Measurements from ENCODE around the gene GALNS. TPM values are rescaled to one million over a fixed set of nuclear protein-coding genes. Genes with fewer than 3 reads are reported as not detected.
A peak's percentile ranks its signal among the peaks of the same experiment; 100 is the strongest.

Gene GALNS
- total RNA-seq, 1 donor from 2014 or later, result 61.4 TPM

DNA sequence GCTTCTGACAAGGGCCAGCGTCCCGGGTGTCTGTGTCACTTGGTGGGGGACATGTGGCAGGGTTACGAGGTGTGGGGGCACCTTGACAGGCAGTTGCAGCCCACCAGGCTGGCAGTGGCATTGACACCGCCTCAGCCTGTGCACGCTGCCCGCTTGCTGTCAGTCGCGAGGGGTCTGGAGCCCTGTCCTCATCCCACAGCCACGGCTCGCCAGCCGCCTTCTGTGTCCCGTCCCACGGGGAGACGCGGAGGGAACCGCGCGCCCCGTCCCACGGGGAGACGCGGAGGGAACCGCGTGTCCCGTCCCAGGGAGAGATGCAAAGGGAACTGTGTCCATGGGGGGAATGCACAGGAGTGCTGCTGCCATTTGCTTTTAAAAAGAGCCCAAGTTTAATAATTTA lies 6.2 kb upstream of the GALNS start:
- Histone ChIP-seq H3K27me3 (no peaks in the 10 kb centered on the region), H3K9me3 (no peaks in the 10 kb centered on the region), H3K36me3 (peaks cover 0 to 36% of the 10 kb centered on the region in 2 donors), H3K4me3 (no peak overlapping the region), H3K27ac (no peak overlapping the region), H3K4me1 (peaks cover 16% of the 10 kb centered on the region)
- DNase-seq (ENCODE audit: extremely low spot score in 2 of 2), result no peak
- TF ChIP-seq POLR2A (IDR thresholded peaks at IDR 0.05), result no peak
- TF ChIP-seq, protein P1, sequence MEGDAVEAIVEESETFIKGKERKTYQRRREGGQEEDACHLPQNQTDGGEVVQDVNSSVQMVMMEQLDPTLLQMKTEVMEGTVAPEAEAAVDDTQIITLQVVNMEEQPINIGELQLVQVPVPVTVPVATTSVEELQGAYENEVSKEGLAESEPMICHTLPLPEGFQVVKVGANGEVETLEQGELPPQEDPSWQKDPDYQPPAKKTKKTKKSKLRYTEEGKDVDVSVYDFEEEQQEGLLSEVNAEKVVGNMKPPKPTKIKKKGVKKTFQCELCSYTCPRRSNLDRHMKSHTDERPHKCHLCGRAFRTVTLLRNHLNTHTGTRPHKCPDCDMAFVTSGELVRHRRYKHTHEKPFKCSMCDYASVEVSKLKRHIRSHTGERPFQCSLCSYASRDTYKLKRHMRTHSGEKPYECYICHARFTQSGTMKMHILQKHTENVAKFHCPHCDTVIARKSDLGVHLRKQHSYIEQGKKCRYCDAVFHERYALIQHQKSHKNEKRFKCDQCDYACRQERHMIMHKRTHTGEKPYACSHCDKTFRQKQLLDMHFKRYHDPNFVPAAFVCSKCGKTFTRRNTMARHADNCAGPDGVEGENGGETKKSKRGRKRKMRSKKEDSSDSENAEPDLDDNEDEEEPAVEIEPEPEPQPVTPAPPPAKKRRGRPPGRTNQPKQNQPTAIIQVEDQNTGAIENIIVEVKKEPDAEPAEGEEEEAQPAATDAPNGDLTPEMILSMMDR (IDR thresholded peaks at IDR 0.05), result no peak
- TF ChIP-seq POLR2AphosphoS5 (IDR thresholded peaks at IDR 0.05; ENCODE audit: insufficient read depth in 1 of 2, low read depth in 1 of 2), result no peak
- intact Hi-C loops (cut with DNase I), result no loop called here

DNA sequence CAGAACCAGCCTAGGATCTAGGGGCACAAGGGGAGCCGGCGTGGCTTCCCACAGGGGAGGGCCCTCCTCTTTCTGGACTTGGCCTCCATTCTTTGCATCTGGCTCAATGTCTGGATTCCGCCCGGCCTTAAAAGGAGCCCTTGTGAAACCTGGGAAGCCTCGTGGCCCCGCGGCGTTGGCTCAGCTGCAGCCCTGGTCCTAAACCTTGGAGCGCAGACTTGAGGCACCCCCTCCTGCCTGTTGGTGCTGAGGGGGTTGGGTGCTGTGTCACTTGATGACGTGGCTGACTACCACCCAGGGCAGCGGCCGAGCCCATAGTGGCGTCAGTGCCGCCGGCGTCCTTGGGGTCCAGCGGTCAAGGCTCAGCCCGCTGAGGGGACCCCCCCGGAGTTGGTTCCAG lies 4.6 kb upstream of the GALNS start:
- H3K27ac ChIP-seq, result no peak overlapping the region
- peaks cover 22% of the 10 kb centered on the region for H3K4me1 ChIP-seq
- intact Hi-C loops (cut with DNase I), result no loop called here
- no peak for DNase-seq (ENCODE audit: extremely low spot score in 2 of 2)
- H3K27me3 ChIP-seq, result no peaks in the 10 kb centered on the region
- no peaks in the 10 kb centered on the region for H3K9me3 ChIP-seq
- H3K4me3 ChIP-seq, result no peak overlapping the region
- TF ChIP-seq POLR2AphosphoS5 (IDR thresholded peaks at IDR 0.05; ENCODE audit: insufficient read depth in 1 of 2, low read depth in 1 of 2), result no peak
- no peak for TF ChIP-seq POLR2A (IDR thresholded peaks at IDR 0.05)
- TF ChIP-seq, protein P1 (IDR thresholded peaks at IDR 0.05), result no peak
- H3K36me3 ChIP-seq, result peaks cover 0 to 36% of the 10 kb centered on the region in 2 donors

DNA sequence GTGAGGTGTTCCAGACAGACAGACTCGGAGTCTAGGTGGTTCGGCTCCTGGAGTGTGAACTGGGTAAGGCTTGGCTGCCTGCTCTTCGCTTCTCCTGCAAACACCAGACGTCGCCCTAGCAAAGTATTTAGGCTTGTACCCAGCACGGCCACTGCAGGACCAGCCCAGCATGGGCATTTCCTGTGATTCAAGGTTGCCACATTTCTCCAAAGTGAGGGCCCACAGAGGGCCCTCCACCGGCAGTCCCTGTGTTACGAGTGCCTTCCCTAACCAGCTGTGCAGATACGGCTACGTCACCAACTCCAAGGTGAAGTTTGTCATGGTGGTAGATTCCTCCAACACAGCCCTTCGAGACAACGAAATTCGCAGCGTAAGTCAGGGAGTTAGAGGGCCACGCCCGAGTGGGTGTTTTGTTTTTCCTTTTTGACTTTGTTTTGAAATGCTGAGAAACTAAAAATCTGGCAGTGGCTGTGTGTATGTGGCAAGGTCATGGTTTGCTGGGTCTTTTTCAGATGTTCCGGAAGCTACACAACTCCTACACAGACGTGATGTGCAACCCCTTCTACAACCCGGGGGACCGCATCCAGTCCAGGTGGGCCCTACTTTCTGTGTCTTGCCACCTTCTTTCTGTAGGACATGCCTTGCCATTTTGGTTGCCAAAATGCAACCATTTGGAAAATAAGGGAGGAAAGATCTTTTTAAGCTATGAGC lies 2.8 kb upstream of the GALNS start:
- intact Hi-C loops (cut with DNase I), result no loop called here
- no peak for DNase-seq (ENCODE audit: extremely low spot score in 2 of 2)
- peaks cover 0 to 36% of the 10 kb centered on the region in 2 donors for H3K36me3 ChIP-seq

DNA sequence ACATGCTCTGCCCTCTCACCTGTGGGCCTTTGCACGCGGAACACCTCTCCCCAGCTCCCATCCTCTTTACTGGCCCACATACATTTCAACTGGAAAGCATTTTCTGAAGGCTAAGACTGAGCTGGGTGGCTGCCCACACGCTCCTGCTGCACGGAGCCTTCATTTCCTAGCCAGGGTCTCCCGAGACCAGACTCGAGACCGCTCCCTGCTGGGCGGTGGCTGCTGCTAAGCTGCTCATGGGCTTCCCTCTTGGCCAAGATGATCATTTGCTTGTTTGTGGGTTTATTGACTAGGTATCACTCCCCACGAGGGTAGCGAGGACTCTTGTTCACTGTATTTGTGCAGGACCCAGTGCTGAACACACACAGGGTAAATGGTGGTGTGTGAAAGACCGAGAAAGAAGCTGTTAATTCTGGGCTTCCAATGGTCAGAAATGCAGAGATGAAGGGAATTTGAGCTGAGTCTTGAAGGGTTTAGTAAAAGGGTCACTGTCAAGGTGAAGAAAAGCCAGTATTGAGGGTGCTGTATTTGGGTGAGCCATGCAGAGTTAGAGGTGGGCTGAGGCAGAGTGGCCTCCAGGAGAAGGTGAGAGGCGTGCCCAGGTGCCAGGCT lies 1.1 kb upstream of the GALNS start:
- Histone ChIP-seq H3K27me3 (no peaks in the 10 kb centered on the region), H3K36me3 (peaks cover 0 to 36% of the 10 kb centered on the region in 2 donors), H3K27ac (peak overlapping the region; percentile 84), H3K4me1 (peaks cover 45% of the 10 kb centered on the region), H3K4me3 (peak overlapping the region; percentile 99), H3K9me3 (no peaks in the 10 kb centered on the region)
- no peak for DNase-seq (ENCODE audit: extremely low spot score in 2 of 2)
- TF ChIP-seq, protein P1 (IDR thresholded peaks at IDR 0.05), result peak in 2 of 3 experiments; percentile 33 to 44
- no peak for TF ChIP-seq POLR2A (IDR thresholded peaks at IDR 0.05)
- intact Hi-C loops (cut with DNase I), result loop anchor here (1.0 kb wide), 1 partner anchor 74 kb away; no protein-coding TSS in a partner anchor

More for the DNA sequence above, 2.8 kb upstream of the GALNS start:
- Histone ChIP-seq H3K27me3 (no peaks in the 10 kb centered on the region), H3K4me1 (peaks cover 40% of the 10 kb centered on the region), H3K27ac (no peak overlapping the region), H3K9me3 (no peaks in the 10 kb centered on the region), H3K4me3 (no peak overlapping the region)
- no peak for TF ChIP-seq POLR2AphosphoS5 (IDR thresholded peaks at IDR 0.05; ENCODE audit: insufficient read depth in 1 of 2, low read depth in 1 of 2)
- TF ChIP-seq POLR2A (IDR thresholded peaks at IDR 0.05), result no peak
- TF ChIP-seq, protein P1 (IDR thresholded peaks at IDR 0.05), result no peak

Measured in vagina (tissue), 2 donors.